HG02973 (cell line): Measurements from ENCODE around the gene FOXD4L3.
"Not testable (repeated sequence)": the region's sequence is repeated elsewhere in the genome, so short reads cannot be mapped to it uniquely, and the experiment has no call there.

Source experiments
- ATAC-seq: cut with Tn5 transposase; IDR thresholded peaks from one replicate; pipeline ENCODE4 v1.9.1; 2021; ENCODE audit warnings: moderate library complexity; ENCODE audit not compliant: unreplicated experiment

FOXD4L3 gene

DNA sequence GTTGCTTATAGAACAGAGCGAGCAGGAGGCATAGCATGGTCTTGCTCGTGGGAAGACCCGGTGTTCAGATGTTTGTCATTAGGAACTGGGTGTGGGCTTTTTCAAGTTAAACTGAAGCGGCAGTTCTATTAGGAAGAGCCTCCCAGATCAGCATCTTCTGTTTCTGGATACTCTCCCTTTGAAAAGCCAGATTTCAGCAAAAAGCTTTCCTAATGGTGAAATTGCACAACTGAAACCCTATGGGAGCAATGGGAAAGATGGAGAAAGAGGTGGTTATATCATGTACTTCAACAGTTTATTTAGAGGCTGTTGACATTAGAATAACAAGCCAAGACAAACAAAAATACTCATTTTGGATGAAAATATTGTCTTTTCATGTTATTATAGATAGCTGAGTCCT, 41.3 kb downstream of the FOXD4L3 start:
- ATAC-seq = not testable (repeated sequence)

DNA sequence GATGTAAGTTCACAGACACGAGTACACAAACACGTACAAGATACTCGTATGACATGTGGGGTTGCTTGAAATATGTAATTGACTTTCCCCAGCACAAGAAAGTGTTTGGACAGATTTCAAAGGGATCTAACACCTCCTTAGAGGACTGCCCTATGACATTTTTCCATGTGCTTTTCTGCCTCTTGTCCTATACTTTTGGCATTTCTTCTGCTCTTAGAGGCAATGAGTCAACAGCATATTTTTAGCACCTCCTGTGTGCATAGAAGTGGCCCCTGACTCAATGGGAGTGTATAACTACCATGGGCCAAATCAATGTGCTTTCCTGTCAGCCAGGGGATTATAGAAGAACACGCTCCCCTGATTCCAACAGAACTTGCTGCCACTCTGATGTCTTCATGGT, 49.0 kb downstream of the FOXD4L3 start:
- not testable (repeated sequence) for ATAC-seq
